Measurements from ENCODE around the gene HOXB13. TPM values are rescaled to one million over a fixed set of nuclear protein-coding genes. Genes with fewer than 3 reads are reported as not detected.

The HOXB13 gene
- total RNA-seq, 1 donor from 2014 or later, result not detected

DNA sequence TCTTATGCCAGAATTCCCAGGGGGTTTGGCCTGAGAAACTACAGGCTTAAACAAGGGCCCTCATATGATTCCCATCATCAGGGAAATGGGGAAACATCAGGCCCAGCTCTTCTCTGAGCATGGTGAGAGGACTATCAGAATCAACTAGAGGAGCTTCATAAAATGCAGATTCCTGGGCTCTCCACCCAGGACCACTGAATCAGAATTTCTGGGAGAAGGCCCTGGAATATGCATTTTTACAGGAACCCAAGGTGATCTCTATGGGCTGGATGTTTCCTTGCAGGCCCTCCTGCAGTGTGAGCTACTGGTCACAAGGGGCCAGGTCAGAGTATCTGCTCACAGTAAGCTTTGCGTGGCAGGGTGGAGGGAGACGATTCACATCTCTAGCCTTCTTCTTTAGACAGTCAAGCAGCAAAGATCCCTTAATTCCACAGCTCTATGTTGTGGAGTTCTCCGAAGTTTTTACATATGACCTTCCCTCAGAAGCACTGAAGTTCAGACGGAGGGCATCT, 38.8 kb upstream of the HOXB13 start:
- H3K27ac Mint-ChIP-seq, result no peak overlapping the region
- DNase-seq (ENCODE audit: extremely low spot score, unreplicated experiment), result no peak
- peaks cover 74% of the 10 kb centered on the region for H3K27me3 Mint-ChIP-seq
- no peaks in the 10 kb centered on the region for H3K9me3 Mint-ChIP-seq
- H3K4me1 Mint-ChIP-seq (ENCODE audit: unreplicated experiment), result no peaks in the 10 kb centered on the region
- H3K4me3 Mint-ChIP-seq, result no peak overlapping the region
- TF ChIP-seq, protein P1, sequence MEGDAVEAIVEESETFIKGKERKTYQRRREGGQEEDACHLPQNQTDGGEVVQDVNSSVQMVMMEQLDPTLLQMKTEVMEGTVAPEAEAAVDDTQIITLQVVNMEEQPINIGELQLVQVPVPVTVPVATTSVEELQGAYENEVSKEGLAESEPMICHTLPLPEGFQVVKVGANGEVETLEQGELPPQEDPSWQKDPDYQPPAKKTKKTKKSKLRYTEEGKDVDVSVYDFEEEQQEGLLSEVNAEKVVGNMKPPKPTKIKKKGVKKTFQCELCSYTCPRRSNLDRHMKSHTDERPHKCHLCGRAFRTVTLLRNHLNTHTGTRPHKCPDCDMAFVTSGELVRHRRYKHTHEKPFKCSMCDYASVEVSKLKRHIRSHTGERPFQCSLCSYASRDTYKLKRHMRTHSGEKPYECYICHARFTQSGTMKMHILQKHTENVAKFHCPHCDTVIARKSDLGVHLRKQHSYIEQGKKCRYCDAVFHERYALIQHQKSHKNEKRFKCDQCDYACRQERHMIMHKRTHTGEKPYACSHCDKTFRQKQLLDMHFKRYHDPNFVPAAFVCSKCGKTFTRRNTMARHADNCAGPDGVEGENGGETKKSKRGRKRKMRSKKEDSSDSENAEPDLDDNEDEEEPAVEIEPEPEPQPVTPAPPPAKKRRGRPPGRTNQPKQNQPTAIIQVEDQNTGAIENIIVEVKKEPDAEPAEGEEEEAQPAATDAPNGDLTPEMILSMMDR (conservative IDR thresholded peaks at IDR 0.05), result peak; percentile 14
- no peaks in the 10 kb centered on the region for H3K36me3 Mint-ChIP-seq

DNA sequence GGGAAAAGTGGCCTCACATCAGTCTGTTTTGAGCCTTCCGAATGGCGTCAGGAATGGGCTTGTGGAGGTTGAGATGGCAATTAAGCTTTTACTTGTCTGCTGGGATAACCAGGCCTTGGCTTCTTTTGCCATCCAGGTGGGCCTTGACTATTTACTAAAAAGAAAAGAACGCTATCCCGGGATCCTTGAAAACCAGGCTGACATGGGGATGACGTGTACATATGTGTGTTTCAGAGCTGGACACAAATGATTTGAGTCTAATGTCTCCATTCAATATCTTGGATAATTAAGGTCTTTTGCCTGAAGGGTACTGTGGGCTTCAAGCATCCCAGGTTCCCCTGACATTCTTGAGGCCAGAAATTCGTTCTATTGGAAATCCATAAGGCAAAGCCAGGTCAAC, 32.6 kb upstream of the HOXB13 start:
- Mint-ChIP-seq H3K4me1 (ENCODE audit: unreplicated experiment) (no peaks in the 10 kb centered on the region), H3K4me3 (no peak overlapping the region), H3K36me3 (no peaks in the 10 kb centered on the region), H3K27me3 (peaks cover 94% of the 10 kb centered on the region), H3K27ac (no peak overlapping the region), H3K9me3 (no peaks in the 10 kb centered on the region)
- TF ChIP-seq, protein P1 (conservative IDR thresholded peaks at IDR 0.05), result no peak
- no peak for DNase-seq (ENCODE audit: extremely low spot score, unreplicated experiment)

DNA sequence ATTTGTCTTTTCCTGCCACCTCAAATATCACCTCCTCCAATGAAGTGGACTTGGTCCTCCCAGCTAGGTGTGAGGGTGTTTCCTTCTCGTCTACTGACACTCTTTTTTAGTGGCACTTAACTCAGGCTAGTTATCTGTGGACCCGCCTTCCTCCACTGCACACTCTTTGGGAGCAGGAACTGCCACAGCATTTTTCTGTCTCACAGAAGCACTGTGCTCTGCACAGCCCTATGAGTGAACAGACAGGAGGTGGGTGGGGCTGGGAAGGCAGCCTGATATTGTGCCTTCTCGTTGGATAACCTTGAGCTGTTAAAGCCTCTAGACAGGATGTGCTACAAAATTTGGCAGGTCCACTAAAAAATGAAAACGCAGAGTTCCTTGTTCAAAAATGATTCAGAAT, 31.9 kb upstream of the HOXB13 start:
- no peak overlapping the region for H3K4me3 Mint-ChIP-seq
- DNase-seq (ENCODE audit: extremely low spot score, unreplicated experiment), result no peak
- H3K4me1 Mint-ChIP-seq (ENCODE audit: unreplicated experiment), result no peaks in the 10 kb centered on the region
- H3K27me3 Mint-ChIP-seq, result peaks cover 94% of the 10 kb centered on the region
- H3K27ac Mint-ChIP-seq, result no peak overlapping the region
- TF ChIP-seq, protein P1 (conservative IDR thresholded peaks at IDR 0.05), result no peak
- H3K36me3 Mint-ChIP-seq, result no peaks in the 10 kb centered on the region
- no peaks in the 10 kb centered on the region for H3K9me3 Mint-ChIP-seq

GRCh38 chr17:48759288-48759687, 30.7 kb upstream of the HOXB13 start:
- H3K9me3 Mint-ChIP-seq, result no peaks in the 10 kb centered on the region
- no peak for DNase-seq (ENCODE audit: extremely low spot score, unreplicated experiment)
- H3K27me3 Mint-ChIP-seq, result peaks cover 96% of the 10 kb centered on the region
- H3K4me3 Mint-ChIP-seq, result no peak overlapping the region
- no peaks in the 10 kb centered on the region for H3K4me1 Mint-ChIP-seq (ENCODE audit: unreplicated experiment)
- TF ChIP-seq, protein P1 (conservative IDR thresholded peaks at IDR 0.05), result no peak
- no peak overlapping the region for H3K27ac Mint-ChIP-seq
- H3K36me3 Mint-ChIP-seq, result no peaks in the 10 kb centered on the region

DNA sequence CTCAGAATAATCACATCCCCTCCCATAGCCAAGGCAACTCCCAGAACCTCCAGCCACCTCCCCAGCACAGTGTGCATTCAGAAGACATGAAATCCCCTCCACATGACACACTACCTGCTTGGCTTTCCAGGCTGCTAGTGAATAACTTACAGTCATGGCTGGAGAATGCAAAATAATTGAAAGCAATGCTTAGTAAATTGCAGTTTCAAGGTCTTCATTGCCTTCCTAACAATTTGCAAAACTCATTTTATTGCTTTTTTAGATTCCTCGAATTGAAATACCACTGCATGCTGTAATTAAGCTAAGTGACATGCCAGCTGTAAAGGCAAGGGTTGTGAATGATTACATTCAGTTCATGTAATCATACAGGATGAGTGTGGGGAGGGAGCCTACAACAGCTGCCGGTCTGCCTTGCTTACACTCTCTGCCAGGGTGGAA, 29.0 kb upstream of the HOXB13 start:
- no peak for DNase-seq (ENCODE audit: extremely low spot score, unreplicated experiment)
- Mint-ChIP-seq H3K9me3 (no peaks in the 10 kb centered on the region), H3K27me3 (peaks cover 96% of the 10 kb centered on the region), H3K4me3 (no peak overlapping the region), H3K36me3 (no peaks in the 10 kb centered on the region), H3K27ac (no peak overlapping the region), H3K4me1 (ENCODE audit: unreplicated experiment) (no peaks in the 10 kb centered on the region)
- TF ChIP-seq, protein P1 (conservative IDR thresholded peaks at IDR 0.05), result no peak

DNA sequence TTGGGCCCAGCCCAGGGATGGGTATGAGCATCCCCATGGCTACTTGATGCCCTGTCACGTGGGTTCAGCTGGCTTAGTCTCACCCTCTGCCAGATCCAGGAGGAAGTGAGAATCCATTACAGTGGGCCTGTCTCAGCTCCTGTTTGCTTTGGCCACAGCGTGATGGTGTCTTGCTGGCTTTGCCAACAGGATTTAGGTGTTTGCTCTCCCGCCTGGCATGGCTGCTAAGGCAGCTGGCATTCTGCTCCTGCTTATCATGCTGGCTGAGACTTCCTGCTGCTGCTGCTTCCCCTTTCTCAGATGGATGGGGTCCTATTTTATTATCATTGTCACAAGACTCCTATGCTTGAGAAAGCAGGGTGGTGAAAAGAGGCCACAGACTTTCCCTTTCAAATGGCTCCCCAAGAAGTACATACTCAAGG, 28.3 kb upstream of the HOXB13 start:
- Mint-ChIP-seq H3K36me3 (no peaks in the 10 kb centered on the region), H3K27me3 (peaks cover 96% of the 10 kb centered on the region), H3K4me1 (ENCODE audit: unreplicated experiment) (no peaks in the 10 kb centered on the region), H3K27ac (no peak overlapping the region), H3K4me3 (no peak overlapping the region), H3K9me3 (no peaks in the 10 kb centered on the region)
- DNase-seq (ENCODE audit: extremely low spot score, unreplicated experiment), result no peak
- TF ChIP-seq, protein P1 (conservative IDR thresholded peaks at IDR 0.05), result no peak

Data from type B pancreatic cell (in vitro differentiated cells).